ENCODE data around the gene HS2ST1.

HS2ST1 gene

DNA sequence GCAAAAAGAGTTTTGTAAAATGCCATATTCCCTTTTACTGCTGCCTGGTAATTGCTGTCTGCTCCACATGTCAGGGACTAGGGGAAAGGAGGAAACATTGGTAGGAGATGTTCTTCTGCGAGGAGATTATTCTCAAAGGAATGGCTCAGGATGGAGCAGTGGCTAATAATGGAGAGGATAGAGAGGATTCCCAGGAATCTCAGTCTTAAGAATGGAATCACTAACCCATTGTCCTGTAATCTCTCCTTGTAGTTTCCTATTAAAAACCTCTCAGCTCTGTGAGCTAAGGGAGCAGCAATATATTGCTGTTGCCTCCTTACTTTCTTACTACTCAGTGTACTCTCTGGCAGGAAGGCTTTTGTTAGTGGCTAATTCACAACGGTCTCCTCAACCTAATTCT is 175.4 kb downstream of the HS2ST1 start:
- Mint-ChIP-seq H3K27me3 (ENCODE audit: low read depth) (no peaks in the 10 kb centered on the region), H3K9me3 (no peaks in the 10 kb centered on the region), H3K4me3 (no peak overlapping the region), H3K36me3 (ENCODE audit: low read depth) (no peaks in the 10 kb centered on the region), H3K27ac (no peak overlapping the region), H3K4me1 (ENCODE audit: low read depth) (peaks cover 13% of the 10 kb centered on the region)
- DNase-seq (ENCODE audit: low spot score): no peak

DNA sequence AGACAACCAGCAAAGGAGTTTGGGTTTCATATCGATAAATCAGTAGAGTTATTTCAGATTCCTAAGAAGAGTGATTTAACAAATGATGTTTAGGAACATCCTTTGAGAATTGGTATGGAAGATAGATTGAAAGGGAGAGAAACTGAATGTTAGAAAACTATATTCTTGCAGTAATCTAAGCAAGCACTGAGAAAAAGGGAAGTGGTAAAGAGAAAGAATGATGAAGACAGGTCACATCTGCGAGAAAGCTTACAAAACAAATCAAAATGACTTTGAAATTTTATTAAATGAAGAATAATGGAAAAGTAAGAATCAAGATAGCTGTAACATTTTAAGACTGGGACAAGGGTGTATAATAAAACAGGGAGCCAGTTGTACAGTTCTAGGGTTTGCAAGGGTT is 177.0 kb downstream of the HS2ST1 start:
- Mint-ChIP-seq H3K4me1 (ENCODE audit: low read depth) (peaks cover 13% of the 10 kb centered on the region), H3K9me3 (no peaks in the 10 kb centered on the region), H3K27me3 (ENCODE audit: low read depth) (no peaks in the 10 kb centered on the region), H3K27ac (no peak overlapping the region), H3K4me3 (no peak overlapping the region), H3K36me3 (ENCODE audit: low read depth) (no peaks in the 10 kb centered on the region)
- no peak for DNase-seq (ENCODE audit: low spot score)

DNA sequence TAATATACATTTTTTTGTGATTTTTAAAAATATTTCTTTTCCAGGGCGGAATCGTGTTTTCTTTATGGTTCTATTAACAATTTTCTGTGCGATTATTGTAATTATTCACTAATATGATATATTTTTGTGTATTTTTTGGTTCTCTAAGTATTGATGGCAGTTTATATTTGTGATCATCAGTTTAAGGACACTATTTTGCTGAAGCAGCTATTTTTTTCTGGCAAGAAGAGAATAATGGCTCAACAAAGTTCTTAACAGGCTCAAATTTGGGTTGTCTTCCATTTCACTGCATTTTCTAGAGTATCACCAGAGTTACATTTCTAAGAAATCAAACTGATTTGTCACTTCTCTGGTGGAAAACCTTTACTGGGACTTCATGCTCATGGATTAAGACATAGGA is 178.4 kb downstream of the HS2ST1 start:
- Mint-ChIP-seq H3K4me1 (ENCODE audit: low read depth) (peaks cover 13% of the 10 kb centered on the region), H3K9me3 (no peaks in the 10 kb centered on the region), H3K27ac (no peak overlapping the region), H3K36me3 (ENCODE audit: low read depth) (peaks cover 3% of the 10 kb centered on the region), H3K4me3 (no peak overlapping the region), H3K27me3 (ENCODE audit: low read depth) (no peaks in the 10 kb centered on the region)
- no peak for DNase-seq (ENCODE audit: low spot score)

DNA sequence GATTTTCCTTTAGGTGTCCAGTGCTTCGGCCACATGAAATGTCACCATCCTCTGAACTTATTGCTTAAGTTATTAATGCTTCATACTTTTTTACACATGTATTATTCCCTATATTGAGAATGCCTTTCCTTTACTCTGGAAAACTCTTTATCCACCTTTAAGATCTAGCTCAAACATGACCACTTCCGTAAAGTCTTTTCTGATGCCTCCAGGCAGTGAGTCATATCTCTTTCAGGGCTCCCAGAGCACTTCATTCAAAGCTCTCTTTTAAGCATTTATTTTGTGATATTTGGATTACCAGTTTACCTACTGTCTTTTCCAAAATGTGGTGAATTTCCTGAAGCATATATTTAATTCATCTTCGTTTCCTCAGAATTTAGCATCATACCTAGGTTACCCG is 178.9 kb downstream of the HS2ST1 start:
- H3K27me3 Mint-ChIP-seq (ENCODE audit: low read depth): no peaks in the 10 kb centered on the region
- H3K27ac Mint-ChIP-seq: no peak overlapping the region
- no peaks in the 10 kb centered on the region for H3K9me3 Mint-ChIP-seq
- peaks cover 3% of the 10 kb centered on the region for H3K36me3 Mint-ChIP-seq (ENCODE audit: low read depth)
- DNase-seq (ENCODE audit: low spot score): no peak
- H3K4me3 Mint-ChIP-seq: no peak overlapping the region
- H3K4me1 Mint-ChIP-seq (ENCODE audit: low read depth): peaks cover 13% of the 10 kb centered on the region

DNA sequence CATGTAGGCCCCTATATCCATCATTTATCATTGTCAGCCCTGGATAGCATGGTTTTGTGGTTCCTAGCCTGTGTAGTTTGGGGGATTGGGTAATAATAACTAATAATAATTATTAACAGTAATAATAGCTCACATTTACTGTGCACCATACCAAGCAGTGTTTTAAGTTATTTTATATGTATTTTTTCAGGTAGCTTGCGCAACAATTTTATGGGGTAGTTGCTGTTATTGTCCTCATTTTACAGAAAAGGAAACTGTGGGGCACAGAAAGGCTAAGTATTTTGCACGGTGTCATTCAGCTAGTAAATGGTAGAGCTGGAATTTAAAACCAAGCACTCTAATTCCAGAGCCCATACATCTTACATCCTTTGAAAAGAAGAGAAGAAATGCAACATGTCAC is 179.8 kb downstream of the HS2ST1 start:
- peaks cover 10% of the 10 kb centered on the region for H3K4me1 Mint-ChIP-seq (ENCODE audit: low read depth)
- H3K4me3 Mint-ChIP-seq: no peak overlapping the region
- peaks cover 3% of the 10 kb centered on the region for H3K36me3 Mint-ChIP-seq (ENCODE audit: low read depth)
- no peaks in the 10 kb centered on the region for H3K27me3 Mint-ChIP-seq (ENCODE audit: low read depth)
- no peak for DNase-seq (ENCODE audit: low spot score)
- no peak overlapping the region for H3K27ac Mint-ChIP-seq
- no peaks in the 10 kb centered on the region for H3K9me3 Mint-ChIP-seq

DNA sequence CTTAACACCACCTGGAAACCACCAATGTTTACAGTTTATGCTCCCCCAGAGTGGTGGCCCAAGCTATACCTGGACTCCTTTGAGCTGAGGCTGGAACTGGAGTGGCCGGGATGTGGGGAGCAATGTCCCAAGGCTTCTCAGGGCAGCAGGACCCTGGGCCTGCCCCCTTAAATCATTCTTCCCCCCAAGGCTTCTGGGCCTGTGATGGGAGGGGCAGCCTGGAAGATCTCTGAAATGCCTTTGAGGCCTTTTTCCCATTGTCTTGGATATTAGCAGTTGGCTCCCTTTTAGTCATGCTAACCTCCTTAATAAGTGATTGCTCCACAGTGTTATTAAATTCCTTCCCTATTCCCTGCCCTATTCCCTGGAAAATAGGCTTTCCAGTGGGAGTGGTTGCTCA is 185.8 kb downstream of the HS2ST1 start:
- Mint-ChIP-seq H3K9me3 (peaks cover 4% of the 10 kb centered on the region), H3K36me3 (ENCODE audit: low read depth) (peaks cover 9% of the 10 kb centered on the region), H3K27ac (no peak overlapping the region), H3K4me1 (ENCODE audit: low read depth) (no peaks in the 10 kb centered on the region), H3K4me3 (no peak overlapping the region), H3K27me3 (ENCODE audit: low read depth) (no peaks in the 10 kb centered on the region)
- DNase-seq (ENCODE audit: low spot score): no peak

DNA sequence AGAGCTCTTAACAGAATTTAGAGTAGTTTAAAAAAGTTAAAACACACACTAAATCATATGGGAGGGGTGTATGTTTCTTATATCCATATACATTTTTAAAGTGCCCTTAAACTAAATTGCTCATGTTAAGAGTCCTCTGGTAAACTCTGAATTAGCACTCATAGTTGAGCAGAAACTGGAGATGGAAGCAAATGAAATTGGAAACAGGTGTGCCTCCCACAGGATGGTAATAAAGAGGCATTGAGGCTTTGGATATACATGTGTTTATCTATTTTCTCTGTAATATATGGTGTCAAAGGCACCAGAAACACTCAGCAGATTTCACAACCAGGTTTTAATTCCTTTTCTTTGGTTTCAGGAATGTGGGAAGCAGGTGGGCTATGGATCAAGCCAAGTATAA is 188.6 kb downstream of the HS2ST1 start:
- H3K4me1 Mint-ChIP-seq (ENCODE audit: low read depth): no peaks in the 10 kb centered on the region

DNA sequence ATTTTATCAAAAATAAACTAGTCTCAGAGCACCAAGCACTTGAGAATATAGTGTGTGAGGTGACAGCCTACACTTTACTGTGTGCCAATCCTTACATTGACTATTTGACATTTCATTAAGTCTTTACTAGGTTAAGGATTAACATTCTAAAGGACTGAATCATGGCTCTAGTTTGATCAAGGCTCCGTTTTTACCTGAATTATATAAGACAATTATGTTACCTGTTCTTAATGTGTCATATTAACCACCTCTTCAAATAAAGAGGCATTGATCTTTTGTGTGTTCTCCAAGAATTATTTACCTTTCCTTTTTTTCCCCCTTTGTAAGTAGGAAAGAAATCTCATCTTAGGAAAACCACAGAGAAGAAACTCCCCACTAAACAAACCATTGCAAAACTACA is 189.7 kb downstream of the HS2ST1 start:
- H3K27me3 Mint-ChIP-seq (ENCODE audit: low read depth): no peaks in the 10 kb centered on the region
- peaks cover 6% of the 10 kb centered on the region for H3K36me3 Mint-ChIP-seq (ENCODE audit: low read depth)
- H3K4me1 Mint-ChIP-seq (ENCODE audit: low read depth): no peaks in the 10 kb centered on the region
- H3K27ac Mint-ChIP-seq: no peak overlapping the region
- no peak overlapping the region for H3K4me3 Mint-ChIP-seq
- peaks cover 4% of the 10 kb centered on the region for H3K9me3 Mint-ChIP-seq
- DNase-seq (ENCODE audit: low spot score): no peak

More for the DNA sequence above, 188.6 kb downstream of the HS2ST1 start:
- H3K36me3 Mint-ChIP-seq (ENCODE audit: low read depth): peaks cover 6% of the 10 kb centered on the region
- H3K27ac Mint-ChIP-seq: no peak overlapping the region
- H3K9me3 Mint-ChIP-seq: peaks cover 4% of the 10 kb centered on the region
- no peaks in the 10 kb centered on the region for H3K27me3 Mint-ChIP-seq (ENCODE audit: low read depth)
- H3K4me3 Mint-ChIP-seq: no peak overlapping the region
- no peak for DNase-seq (ENCODE audit: low spot score)

DNA sequence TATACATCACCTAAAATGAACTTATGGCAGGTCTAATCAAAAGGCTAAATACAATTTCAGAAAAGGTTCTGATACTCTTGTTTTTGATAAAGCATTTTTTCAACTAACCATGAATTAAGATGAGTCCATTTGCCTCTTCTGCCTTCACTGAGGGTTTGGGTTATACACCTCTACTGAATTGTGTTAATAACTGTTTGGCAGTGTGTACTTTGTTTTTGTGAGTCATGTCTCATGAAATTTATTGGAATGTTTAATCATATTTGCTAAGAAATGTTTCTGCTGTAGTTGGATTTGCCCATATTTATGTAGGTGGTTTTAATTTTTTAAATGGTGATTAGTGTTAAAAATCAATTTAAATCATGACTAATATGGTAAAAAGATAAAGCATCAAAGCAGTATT is 190.5 kb downstream of the HS2ST1 start:
- H3K4me3 Mint-ChIP-seq: no peak overlapping the region
- no peak overlapping the region for H3K27ac Mint-ChIP-seq
- peaks cover 4% of the 10 kb centered on the region for H3K9me3 Mint-ChIP-seq
- H3K36me3 Mint-ChIP-seq (ENCODE audit: low read depth): peaks cover 6% of the 10 kb centered on the region
- no peaks in the 10 kb centered on the region for H3K27me3 Mint-ChIP-seq (ENCODE audit: low read depth)
- H3K4me1 Mint-ChIP-seq (ENCODE audit: low read depth): no peaks in the 10 kb centered on the region
- no peak for DNase-seq (ENCODE audit: low spot score)

DNA sequence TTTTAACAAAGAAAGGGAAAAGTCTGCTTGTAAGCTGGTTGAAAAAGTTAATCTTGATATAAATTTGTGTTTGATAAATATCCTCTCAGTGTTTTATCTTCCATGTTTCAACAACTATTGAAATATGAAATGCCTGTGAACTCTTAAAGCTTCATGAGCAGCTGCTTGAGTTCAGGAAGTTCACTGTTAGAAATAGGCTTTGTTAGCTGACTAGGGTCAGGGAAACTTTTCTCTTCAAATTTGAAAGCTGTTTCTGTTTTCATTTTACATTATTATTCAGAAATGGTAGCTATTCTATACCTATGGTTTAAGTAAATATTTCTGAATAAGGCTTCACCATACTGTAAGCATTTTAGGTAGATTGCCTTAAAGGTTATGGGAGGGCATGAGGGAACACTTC is 191.7 kb downstream of the HS2ST1 start:
- Mint-ChIP-seq H3K4me3 (no peak overlapping the region), H3K9me3 (peaks cover 4% of the 10 kb centered on the region)

DNA sequence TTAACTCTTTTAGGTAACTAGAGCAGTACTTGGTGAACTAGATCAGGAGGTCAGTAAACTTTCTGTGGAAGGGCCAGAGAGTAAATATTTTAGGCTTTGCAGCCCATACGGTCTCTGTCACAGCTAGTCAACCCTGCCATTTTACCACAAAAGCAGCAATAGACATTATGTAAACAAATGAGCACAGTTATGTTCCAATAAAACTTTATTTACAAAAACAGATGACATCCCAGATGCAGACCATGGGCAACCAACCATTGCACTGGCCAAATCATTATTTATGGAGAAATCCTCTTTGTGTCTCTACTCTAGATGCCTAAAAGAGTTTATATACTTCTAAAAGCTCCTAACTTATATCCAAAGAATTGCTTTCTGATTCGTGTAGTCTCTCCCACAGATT is 192.4 kb downstream of the HS2ST1 start:
- H3K4me3 Mint-ChIP-seq: no peak overlapping the region
- peaks cover 2% of the 10 kb centered on the region for H3K36me3 Mint-ChIP-seq (ENCODE audit: low read depth)
- H3K27me3 Mint-ChIP-seq (ENCODE audit: low read depth): no peaks in the 10 kb centered on the region
- H3K4me1 Mint-ChIP-seq (ENCODE audit: low read depth): no peaks in the 10 kb centered on the region
- H3K27ac Mint-ChIP-seq: no peak overlapping the region
- DNase-seq (ENCODE audit: low spot score): no peak
- H3K9me3 Mint-ChIP-seq: no peaks in the 10 kb centered on the region

More for the DNA sequence above, 191.7 kb downstream of the HS2ST1 start:
- no peaks in the 10 kb centered on the region for H3K4me1 Mint-ChIP-seq (ENCODE audit: low read depth)
- H3K27me3 Mint-ChIP-seq (ENCODE audit: low read depth): no peaks in the 10 kb centered on the region
- no peak for DNase-seq (ENCODE audit: low spot score)
- no peak overlapping the region for H3K27ac Mint-ChIP-seq
- peaks cover 5% of the 10 kb centered on the region for H3K36me3 Mint-ChIP-seq (ENCODE audit: low read depth)

DNA sequence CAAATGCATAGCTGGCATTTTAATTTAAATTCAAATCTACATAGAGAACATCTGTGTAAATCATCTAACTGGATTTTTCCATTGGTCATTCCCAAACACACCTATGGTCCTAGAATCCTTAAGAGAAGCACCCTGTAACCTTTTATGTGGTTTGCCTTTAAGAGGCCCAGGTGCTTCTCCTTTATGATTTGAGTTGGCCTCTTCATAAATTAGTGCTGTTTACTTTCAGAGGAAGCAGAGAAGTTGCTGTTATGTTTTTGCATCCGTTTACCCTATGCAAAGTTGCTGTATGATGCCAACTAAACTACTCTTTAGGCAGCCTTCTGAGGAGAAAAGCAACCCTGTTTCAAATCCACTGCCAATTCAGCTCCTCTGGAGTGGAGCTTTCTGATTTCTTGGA is 193.8 kb downstream of the HS2ST1 start:
- no peaks in the 10 kb centered on the region for H3K27me3 Mint-ChIP-seq (ENCODE audit: low read depth)
- no peak for DNase-seq (ENCODE audit: low spot score)
- no peak overlapping the region for H3K27ac Mint-ChIP-seq
- no peak overlapping the region for H3K4me3 Mint-ChIP-seq
- H3K36me3 Mint-ChIP-seq (ENCODE audit: low read depth): peaks cover 2% of the 10 kb centered on the region
- H3K9me3 Mint-ChIP-seq: no peaks in the 10 kb centered on the region
- no peaks in the 10 kb centered on the region for H3K4me1 Mint-ChIP-seq (ENCODE audit: low read depth)

DNA sequence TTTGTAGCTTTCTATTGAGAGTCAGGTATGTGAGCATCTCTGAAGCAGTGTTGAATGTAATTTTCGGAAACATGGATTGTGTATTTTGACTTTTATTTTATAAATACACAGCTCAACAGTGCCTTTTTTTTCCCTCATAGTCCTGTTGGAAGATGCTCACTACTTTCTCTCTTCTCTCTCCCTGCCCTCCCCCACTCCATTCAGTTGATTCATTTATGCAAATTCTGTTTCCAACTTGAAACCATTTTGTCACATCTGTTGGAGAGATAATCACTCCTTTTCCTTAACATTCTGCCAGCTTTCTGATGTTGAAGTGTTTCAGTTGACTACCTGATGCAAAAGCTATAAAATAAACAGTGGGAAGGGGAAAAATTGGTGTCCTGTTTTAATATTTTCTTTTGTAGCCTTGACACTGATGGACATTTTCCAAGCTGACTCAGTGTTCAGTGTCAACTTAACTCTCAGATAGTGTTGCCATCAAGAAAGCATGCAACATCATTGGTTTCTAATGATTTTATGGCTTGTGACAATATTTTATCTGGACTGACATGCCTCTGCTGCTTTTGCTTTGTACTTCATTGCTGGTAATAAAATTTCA is 194.5 kb downstream of the HS2ST1 start:
- H3K27me3 Mint-ChIP-seq (ENCODE audit: low read depth): no peaks in the 10 kb centered on the region
- H3K9me3 Mint-ChIP-seq: no peaks in the 10 kb centered on the region
- H3K4me3 Mint-ChIP-seq: no peak overlapping the region
- peaks cover 2% of the 10 kb centered on the region for H3K36me3 Mint-ChIP-seq (ENCODE audit: low read depth)
- H3K4me1 Mint-ChIP-seq (ENCODE audit: low read depth): no peaks in the 10 kb centered on the region
- no peak overlapping the region for H3K27ac Mint-ChIP-seq
- DNase-seq (ENCODE audit: low spot score): no peak

DNA sequence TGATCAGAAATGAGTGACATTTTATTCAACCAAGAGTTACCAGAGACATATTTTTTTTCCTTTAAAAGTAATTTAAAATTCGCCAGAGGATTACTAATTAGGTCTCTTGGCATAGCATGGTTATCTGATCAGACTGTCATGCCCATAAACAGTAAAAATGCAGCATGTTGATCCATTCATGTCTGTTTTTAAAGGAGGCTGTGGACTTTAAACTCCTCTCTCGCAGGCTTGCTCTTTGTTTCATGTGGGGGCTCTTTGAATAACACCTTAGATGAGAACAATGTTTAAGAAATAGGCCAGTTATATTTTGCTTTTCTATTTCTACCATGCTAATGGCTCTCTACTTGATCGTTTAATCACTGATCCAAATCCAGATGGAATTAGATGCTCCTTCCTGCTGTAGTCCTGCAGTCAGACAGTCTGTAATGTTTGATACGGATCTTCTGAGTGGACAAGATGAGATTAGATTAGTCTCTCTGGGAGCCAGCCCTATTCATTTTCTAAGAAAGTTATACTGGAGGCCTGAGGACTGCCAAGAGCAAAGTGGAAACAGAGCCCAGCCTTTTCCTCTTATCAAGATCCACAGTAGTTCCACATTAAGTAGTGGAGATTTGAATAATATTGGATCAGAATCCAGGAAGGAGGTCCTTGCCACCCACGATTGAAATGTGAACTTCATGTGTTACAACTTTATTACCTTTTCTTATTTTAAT is 197.4 kb downstream of the HS2ST1 start:
- Mint-ChIP-seq H3K4me1 (ENCODE audit: low read depth) (no peaks in the 10 kb centered on the region), H3K4me3 (no peak overlapping the region), H3K36me3 (ENCODE audit: low read depth) (no peaks in the 10 kb centered on the region), H3K27ac (no peak overlapping the region), H3K9me3 (no peaks in the 10 kb centered on the region), H3K27me3 (ENCODE audit: low read depth) (no peaks in the 10 kb centered on the region)
- no peak for DNase-seq (ENCODE audit: low spot score)

DNA sequence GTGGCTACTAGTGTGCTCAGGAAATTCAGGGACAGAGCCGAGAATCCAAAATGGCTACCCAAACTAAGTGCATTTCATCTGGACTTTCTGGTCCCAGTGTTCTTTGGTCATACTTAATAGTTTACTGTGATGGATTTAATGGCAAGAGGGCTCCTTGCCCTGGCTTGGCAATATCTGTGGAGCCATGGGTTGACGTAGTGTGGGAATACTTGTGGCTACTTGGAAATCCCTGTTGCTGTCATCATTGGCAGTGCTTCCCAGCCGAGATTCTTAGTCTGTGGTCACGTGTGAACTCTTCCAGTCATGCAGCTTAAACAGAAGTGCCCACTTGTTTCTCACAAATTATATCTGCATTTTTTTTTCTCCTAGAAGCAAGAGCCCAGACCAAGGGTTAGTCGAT is 198.9 kb downstream of the HS2ST1 start:
- DNase-seq (ENCODE audit: low spot score): no peak
- Mint-ChIP-seq H3K9me3 (no peaks in the 10 kb centered on the region), H3K27ac (no peak overlapping the region), H3K4me3 (no peak overlapping the region), H3K36me3 (ENCODE audit: low read depth) (no peaks in the 10 kb centered on the region), H3K27me3 (ENCODE audit: low read depth) (no peaks in the 10 kb centered on the region), H3K4me1 (ENCODE audit: low read depth) (no peaks in the 10 kb centered on the region)

Data from T-helper 2 cell treated with Interferon-gamma antibody and Interleukin-4, amounts not matched to agents 5 μg/mL and 100 μg/mL, for 36 hours (primary cell).